Neural progenitor cell (in vitro differentiated cells): Measurements from ENCODE around the gene TMEM253.

ENCODE experiments used
- CTCF ChIP-seq: fragments of 200-600 bp; sonication (generic); IDR thresholded peaks from 2 replicates; pipeline ENCODE4 v1.5.1; 2017; ENCODE audit warnings: antibody characterized with exemption, mild to moderate bottlenecking
- EZH2 ChIP-seq: fragments of 200-600 bp; sonication (generic); IDR thresholded peaks from 2 replicates; pipeline ENCODE4 v1.6.1; 2017; ENCODE audit warnings: antibody characterized with exemption, mild to moderate bottlenecking, moderate library complexity
- EZH2phosphoT487 ChIP-seq: fragments of 200-600 bp; sonication (generic); IDR thresholded peaks from 2 replicates; pipeline ENCODE4 v1.6.1; 2017; ENCODE audit warnings: antibody characterized with exemption

DNA sequence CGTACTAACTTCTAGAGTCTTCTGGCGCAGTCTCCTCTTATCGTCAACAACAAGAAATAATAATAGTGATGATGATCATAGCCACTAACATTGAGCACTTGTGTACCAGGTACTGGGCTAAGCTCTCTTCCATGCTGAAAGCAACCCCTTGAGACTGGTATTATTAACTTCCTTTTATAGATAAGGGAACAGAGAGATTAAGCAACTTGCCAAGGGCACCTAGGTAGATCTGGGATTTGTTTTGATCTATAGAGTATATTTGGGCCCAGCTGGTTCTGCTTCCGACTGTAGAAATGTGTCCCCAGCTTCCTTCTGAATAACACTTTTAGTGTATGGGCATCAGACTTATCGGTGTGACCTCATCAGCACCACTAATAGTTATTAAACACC, 1.3 kb upstream of the TMEM253 start:
- TF ChIP-seq CTCF (no peak), EZH2 (no peak), EZH2phosphoT487 (no peak)
